B cell (primary cell): ENCODE results near the gene PGF.

Experiments used
- EZH2 ChIP-seq: IDR thresholded peaks from 2 replicates; pipeline ENCODE4 v1.6.1; 2012; ENCODE audit warnings: borderline replicate concordance, low read depth, mild to moderate bottlenecking, moderate library complexity, low read length; ENCODE audit not compliant: insufficient read depth, poor library complexity, severe bottlenecking
- TF ChIP-seq, protein P1 (sequence below): fragments of 200-600 bp; IDR thresholded peaks from one replicate; pipeline ENCODE4 v1.8.0; 2022; ENCODE audit warnings: antibody characterized with exemption, mild to moderate bottlenecking

DNA sequence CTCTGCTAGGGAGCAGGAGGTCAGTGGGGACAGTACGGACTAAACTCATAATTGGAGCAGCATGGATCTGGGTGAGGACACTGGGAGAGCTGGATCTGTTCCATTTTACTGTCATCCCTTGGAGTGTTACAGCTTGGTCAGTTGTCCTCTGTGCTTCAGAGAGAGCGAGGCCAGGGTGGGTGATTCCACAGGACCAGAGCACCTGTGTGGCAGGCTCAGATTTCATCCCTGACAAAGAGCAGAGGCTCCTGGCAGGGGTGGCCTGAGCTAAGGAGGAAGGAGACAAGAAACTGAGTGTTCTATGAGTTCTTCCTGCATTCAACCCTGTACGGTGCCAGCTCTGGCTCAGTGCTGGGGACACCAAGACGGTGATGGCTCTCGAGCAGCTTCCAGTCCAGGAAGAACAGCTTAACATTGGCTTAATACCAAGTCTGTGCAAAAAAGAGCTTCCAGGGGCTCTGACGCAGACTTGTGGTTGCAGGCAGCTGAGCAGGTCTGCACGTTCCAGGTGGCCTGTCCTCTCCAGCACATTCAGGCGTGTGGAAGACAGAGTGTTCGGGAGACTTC lies 8.4 kb upstream of the PGF start:
- TF ChIP-seq, protein P1, sequence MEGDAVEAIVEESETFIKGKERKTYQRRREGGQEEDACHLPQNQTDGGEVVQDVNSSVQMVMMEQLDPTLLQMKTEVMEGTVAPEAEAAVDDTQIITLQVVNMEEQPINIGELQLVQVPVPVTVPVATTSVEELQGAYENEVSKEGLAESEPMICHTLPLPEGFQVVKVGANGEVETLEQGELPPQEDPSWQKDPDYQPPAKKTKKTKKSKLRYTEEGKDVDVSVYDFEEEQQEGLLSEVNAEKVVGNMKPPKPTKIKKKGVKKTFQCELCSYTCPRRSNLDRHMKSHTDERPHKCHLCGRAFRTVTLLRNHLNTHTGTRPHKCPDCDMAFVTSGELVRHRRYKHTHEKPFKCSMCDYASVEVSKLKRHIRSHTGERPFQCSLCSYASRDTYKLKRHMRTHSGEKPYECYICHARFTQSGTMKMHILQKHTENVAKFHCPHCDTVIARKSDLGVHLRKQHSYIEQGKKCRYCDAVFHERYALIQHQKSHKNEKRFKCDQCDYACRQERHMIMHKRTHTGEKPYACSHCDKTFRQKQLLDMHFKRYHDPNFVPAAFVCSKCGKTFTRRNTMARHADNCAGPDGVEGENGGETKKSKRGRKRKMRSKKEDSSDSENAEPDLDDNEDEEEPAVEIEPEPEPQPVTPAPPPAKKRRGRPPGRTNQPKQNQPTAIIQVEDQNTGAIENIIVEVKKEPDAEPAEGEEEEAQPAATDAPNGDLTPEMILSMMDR: no peak
- no peak for TF ChIP-seq EZH2
